ENCODE results near the gene PRKACA. TPM values are rescaled to one million over a fixed set of nuclear protein-coding genes. Genes with fewer than 3 reads are reported as not detected.

PRKACA gene
- total and polyA plus RNA-seq, 10 of the 15 experiments (the other 5 are each of a cell fraction or from before 2014, with no cell fraction given): 0.53 to 68.5 (median 11.2) TPM

DNA sequence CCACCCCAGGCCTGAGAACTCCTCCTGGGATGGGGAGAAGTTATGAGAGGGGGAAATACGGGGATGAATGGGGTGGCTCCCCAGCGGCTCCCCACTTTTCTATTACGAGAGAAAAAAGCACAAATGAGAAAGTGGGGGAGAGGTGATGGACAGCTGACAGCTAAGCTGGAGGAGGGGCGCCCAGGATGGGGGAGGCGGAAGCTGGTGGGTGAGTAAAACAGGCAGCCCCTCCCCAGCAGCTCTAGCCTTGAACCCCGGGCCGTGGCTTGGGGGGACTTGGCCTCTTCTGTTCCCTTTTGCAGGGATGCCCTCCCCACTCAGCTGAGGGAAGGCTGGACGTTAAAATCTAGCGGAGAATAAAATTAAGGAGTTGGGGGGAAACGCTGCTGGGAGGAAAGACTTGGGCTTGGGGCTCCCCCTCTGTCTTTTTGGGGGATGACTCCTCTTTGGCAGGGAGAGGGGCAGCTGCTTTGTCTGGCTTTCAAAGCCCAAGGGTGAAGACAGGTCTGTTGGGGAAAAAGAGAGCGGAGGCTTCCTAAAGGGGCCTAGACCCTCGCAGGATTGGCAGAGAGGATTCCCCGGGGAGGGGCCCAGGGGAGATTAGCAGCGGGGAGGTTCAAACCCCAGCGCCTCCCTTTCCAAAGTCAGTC, 25.6 kb downstream of the PRKACA start (continued):
- no peak for TF ChIP-seq MYC (IDR thresholded peaks at IDR 0.05; ENCODE audit: insufficient read depth, insufficient read length, insufficient replicate concordance, low read length, severe bottlenecking)
- TF ChIP-seq IKZF2 (IDR thresholded peaks at IDR 0.05): peak; percentile 13 to 15; a peak in 1 of 4 replicates
- no peak for TF ChIP-seq SREBF2 (IDR thresholded peaks at IDR 0.05; ENCODE audit: low read length)
- TF ChIP-seq MEF2B (IDR thresholded peaks at IDR 0.05; ENCODE audit: partially characterized antibody, poor library complexity, severe bottlenecking): no peak
- no peak for TF ChIP-seq EED (IDR thresholded peaks at IDR 0.05; ENCODE audit: low read depth)
- no peak for TF ChIP-seq CBX5 (IDR thresholded peaks at IDR 0.05; ENCODE audit: low read depth)
- TF ChIP-seq SMC3 (IDR thresholded peaks at IDR 0.05; ENCODE audit: borderline replicate concordance, low read length): no peak
- TF ChIP-seq NKRF (conservative IDR thresholded peaks at IDR 0.05): no peak
- TF ChIP-seq SMAD5 (IDR thresholded peaks at IDR 0.05; ENCODE audit: low read depth): no peak
- TF ChIP-seq FOS (IDR thresholded peaks at IDR 0.05; ENCODE audit: borderline replicate concordance, extremely low read depth, insufficient read length): no peak
- no peak for TF ChIP-seq EP300 (IDR thresholded peaks at IDR 0.05; ENCODE audit: borderline replicate concordance in 1 of 2, control insufficient read depth in 1 of 2, low read depth in 2 of 2, low read length in 2 of 2)
- TF ChIP-seq POLR2AphosphoS2 (IDR thresholded peaks at IDR 0.05; ENCODE audit: low read depth, low read length): no peak
- 0 out of 2 replicates have a peak, but pooled peaks have one; percentile 18 for TF ChIP-seq RUNX3 (IDR thresholded peaks at IDR 0.05; ENCODE audit: low read length)
- TF ChIP-seq KDM1A (IDR thresholded peaks at IDR 0.05; ENCODE audit: borderline replicate concordance): no peak
- no peak for TF ChIP-seq DPF2 (IDR thresholded peaks at IDR 0.05)
- TF ChIP-seq, protein P1, sequence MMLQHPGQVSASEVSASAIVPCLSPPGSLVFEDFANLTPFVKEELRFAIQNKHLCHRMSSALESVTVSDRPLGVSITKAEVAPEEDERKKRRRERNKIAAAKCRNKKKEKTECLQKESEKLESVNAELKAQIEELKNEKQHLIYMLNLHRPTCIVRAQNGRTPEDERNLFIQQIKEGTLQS (IDR thresholded peaks at IDR 0.05; ENCODE audit: borderline replicate concordance, extremely low read depth, low read depth, low read length): no peak
- no peak for TF ChIP-seq EGR1 (IDR thresholded peaks at IDR 0.05; ENCODE audit: borderline replicate concordance in 1 of 2, low read depth in 2 of 2, low read length in 2 of 2)
- TF ChIP-seq PBX3 (IDR thresholded peaks at IDR 0.05; ENCODE audit: insufficient replicate concordance, low read depth, low read length): peak; percentile 89
- TF ChIP-seq, protein P2, sequence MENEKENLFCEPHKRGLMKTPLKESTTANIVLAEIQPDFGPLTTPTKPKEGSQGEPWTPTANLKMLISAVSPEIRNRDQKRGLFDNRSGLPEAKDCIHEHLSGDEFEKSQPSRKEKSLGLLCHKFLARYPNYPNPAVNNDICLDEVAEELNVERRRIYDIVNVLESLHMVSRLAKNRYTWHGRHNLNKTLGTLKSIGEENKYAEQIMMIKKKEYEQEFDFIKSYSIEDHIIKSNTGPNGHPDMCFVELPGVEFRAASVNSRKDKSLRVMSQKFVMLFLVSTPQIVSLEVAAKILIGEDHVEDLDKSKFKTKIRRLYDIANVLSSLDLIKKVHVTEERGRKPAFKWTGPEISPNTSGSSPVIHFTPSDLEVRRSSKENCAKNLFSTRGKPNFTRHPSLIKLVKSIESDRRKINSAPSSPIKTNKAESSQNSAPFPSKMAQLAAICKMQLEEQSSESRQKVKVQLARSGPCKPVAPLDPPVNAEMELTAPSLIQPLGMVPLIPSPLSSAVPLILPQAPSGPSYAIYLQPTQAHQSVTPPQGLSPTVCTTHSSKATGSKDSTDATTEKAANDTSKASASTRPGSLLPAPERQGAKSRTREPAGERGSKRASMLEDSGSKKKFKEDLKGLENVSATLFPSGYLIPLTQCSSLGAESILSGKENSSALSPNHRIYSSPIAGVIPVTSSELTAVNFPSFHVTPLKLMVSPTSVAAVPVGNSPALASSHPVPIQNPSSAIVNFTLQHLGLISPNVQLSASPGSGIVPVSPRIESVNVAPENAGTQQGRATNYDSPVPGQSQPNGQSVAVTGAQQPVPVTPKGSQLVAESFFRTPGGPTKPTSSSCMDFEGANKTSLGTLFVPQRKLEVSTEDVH (IDR thresholded peaks at IDR 0.05; ENCODE audit: low read depth, partially characterized antibody): no peak
- TF ChIP-seq EZH2 (IDR thresholded peaks at IDR 0.05; ENCODE audit: borderline replicate concordance, control insufficient read depth, low read depth, low read length): no peak
- no peak for TF ChIP-seq HDGF (IDR thresholded peaks at IDR 0.05)
- no peak for TF ChIP-seq TARDBP (IDR thresholded peaks at IDR 0.05; ENCODE audit: borderline replicate concordance)
- no peak for TF ChIP-seq ZNF24 (IDR thresholded peaks at IDR 0.05)
- no peak for TF ChIP-seq CREM (IDR thresholded peaks at IDR 0.05; ENCODE audit: low read depth)

Measured in GM12878 (cell line).